GM12878 (cell line): Measurements from ENCODE around the gene CHAF1A. TPM values are rescaled to one million over a fixed set of nuclear protein-coding genes. Genes with fewer than 3 reads are reported as not detected.

Source experiments
- CEBPB ChIP-seq, 2 experiments: fragments of 150-350 bp in 1 of 2; IDR thresholded peaks; 2 replicates each; pipeline ENCODE4 v1.6.1; 2012 to 2014; ENCODE audit warnings: low read depth in 2 of 2, low read length in 2 of 2, borderline replicate concordance in 1 of 2, inconsistent platforms in 1 of 2
- CEBPZ ChIP-seq: fragments of 150-350 bp; IDR thresholded peaks from 2 replicates; pipeline ENCODE4 v1.6.1; 2016; ENCODE audit warnings: low read depth, low read length
- CREB1 ChIP-seq: IDR thresholded peaks from 2 replicates; pipeline ENCODE4 v1.6.1; 2012; ENCODE audit warnings: low read depth, mild to moderate bottlenecking, inconsistent platforms
- DPF2 ChIP-seq: fragments of 450-650 bp; IDR thresholded peaks from 2 replicates; pipeline ENCODE4 v1.6.1; 2017; ENCODE audit warnings: mild to moderate bottlenecking
- FOS ChIP-seq: IDR thresholded peaks from 3 replicates; pipeline ENCODE4 v1.6.1; 2011; ENCODE audit warnings: borderline replicate concordance; ENCODE audit not compliant: insufficient read length; ENCODE audit errors: extremely low read depth
- GABPA ChIP-seq: IDR thresholded peaks from 2 replicates; pipeline ENCODE4 v1.6.1; 2014; ENCODE audit warnings: antibody characterized with exemption, low read depth, mild to moderate bottlenecking, inconsistent platforms
- IKZF1 ChIP-seq: fragments of 450-650 bp; conservative IDR thresholded peaks from 2 replicates; pipeline ENCODE4 v1.6.1; 2017; ENCODE audit warnings: antibody characterized with exemption, mild to moderate bottlenecking
- NFYA ChIP-seq: IDR thresholded peaks from 2 replicates; pipeline ENCODE4 v1.6.1; 2011; ENCODE audit warnings: low read depth, mild to moderate bottlenecking, low read length, improper control_type of control experiment, borderline replicate concordance
- NFYB ChIP-seq: IDR thresholded peaks from 2 replicates; pipeline ENCODE4 v1.6.1; 2011; ENCODE audit warnings: low read depth, mild to moderate bottlenecking, low read length, improper control_type of control experiment, moderate library complexity; ENCODE audit not compliant: insufficient read depth
- PBX3 ChIP-seq: IDR thresholded peaks from 2 replicates; pipeline ENCODE4 v1.6.1; 2011; ENCODE audit warnings: mild to moderate bottlenecking, low read depth, low read length, moderate library complexity; ENCODE audit not compliant: insufficient replicate concordance
- PKNOX1 ChIP-seq: fragments of 450-650 bp; IDR thresholded peaks from 2 replicates; pipeline ENCODE4 v1.6.1; 2016; ENCODE audit warnings: mild to moderate bottlenecking
- RAD21 ChIP-seq: IDR thresholded peaks from 2 replicates; pipeline ENCODE4 v1.6.1; 2011; ENCODE audit warnings: mild to moderate bottlenecking, low read depth, low read length, moderate library complexity; ENCODE audit not compliant: insufficient read depth
- SP1 ChIP-seq: IDR thresholded peaks from one replicate; pipeline ENCODE4 v1.6.1; 2011; ENCODE audit warnings: low read depth, low read length
- SPI1 ChIP-seq: IDR thresholded peaks from 2 replicates; pipeline ENCODE4 v1.6.1; 2011; ENCODE audit warnings: low read depth, mild to moderate bottlenecking, low read length, moderate library complexity, borderline replicate concordance; ENCODE audit not compliant: insufficient read depth
- SRF ChIP-seq, 2 experiments: IDR thresholded peaks; 2 replicates each; pipeline ENCODE4 v1.6.1; 2011; ENCODE audit warnings: low read depth in 2 of 2, low read length in 2 of 2, mild to moderate bottlenecking in 1 of 2, moderate library complexity in 1 of 2
- TCF12 ChIP-seq: IDR thresholded peaks from 2 replicates; pipeline ENCODE4 v1.6.1; 2011; ENCODE audit warnings: low read depth, mild to moderate bottlenecking, low read length
- YY1 ChIP-seq: IDR thresholded peaks from 2 replicates; pipeline ENCODE4 v1.6.1; 2011; ENCODE audit warnings: low read depth, mild to moderate bottlenecking, low read length
- ZBTB40 ChIP-seq: fragments of 450-650 bp; IDR thresholded peaks from 2 replicates; pipeline ENCODE4 v1.6.1; 2016; ENCODE audit warnings: mild to moderate bottlenecking, moderate library complexity, borderline replicate concordance
- polyA plus RNA-seq, 11 experiments: library from polyadenylated mRNA; depleted of rRNA in 4 of 11; unstranded in 6 of 11; stranded (reverse) in 5 of 11; fragments of >200 nt; fragmentation: Nextera tagmentation in 4 of 11; fragmentation: Illumina TruSeq in 1 of 11; extraction: Ambion mirVana in 4 of 11; extraction: Trizol in 1 of 11; gene quantifications; 1 replicate in 1 of 11; 2 replicates in 10 of 11; pipeline versions ENCODE4 v1.2.1 to v1.2.3, GENCODE V29; 2011 to 2016; ENCODE audit warnings: inconsistent platforms in 2 of 11, missing spikeins in 2 of 11, low read depth in 1 of 11
- total RNA-seq, 4 experiments: library from RNA; depleted of rRNA in 3 of 4; stranded (reverse); fragments of >200 nt in 3 of 4; fragmentation: Illumina TruSeq in 1 of 4; extraction: Trizol in 1 of 4; gene quantifications; 2 replicates each; pipeline versions ENCODE4 v1.2.1 to v1.2.3, GENCODE V29; 2013 to 2021

Gene CHAF1A
- total and polyA plus RNA-seq, 10 of the 15 experiments (the other 5 are each of a cell fraction or from before 2014, with no cell fraction given): 1.3 to 69.1 (median 34.2) TPM

- TF ChIP-seq ZBTB40 (peak; percentile 83; the same call in 1 of the 2 replicates), CREB1 (0 out of 2 replicates have a peak, but pooled peaks have one; percentile 29), RAD21 (no peak), YY1 (no peak), PKNOX1 (peak; percentile 99), GABPA (peak; percentile 90), NFYB (peak; percentile 92), SRF (IDR thresholded peaks at IDR 0.05; ENCODE audit: low read depth in 2 of 2, low read length in 2 of 2) (no peak), NFYA (peak; percentile 54), CEBPB (IDR thresholded peaks at IDR 0.05; ENCODE audit: borderline replicate concordance in 1 of 2, low read depth in 2 of 2, low read length in 2 of 2) (0 out of 4 replicates have a peak, but pooled peaks of 1 of the 2 experiments have one; percentile 21), DPF2 (peak; percentile 94), TCF12 (no peak), SP1 (peak; percentile 89), SPI1 (no peak), FOS (peak; percentile 25), CEBPZ (peak; percentile 53; the same call in 1 of the 2 replicates), IKZF1 (peak; percentile 53; the same call in 1 of the 2 replicates), PBX3 (peak; percentile 98)
Observed at GRCh38 chr19:4474514-4475022, 72.1 kb downstream of the CHAF1A start (continued).
